Lower leg skin (tissue), 3 donors: ENCODE results near the gene ANO2.

Experiments
- POLR2A ChIP-seq, 2 donors: fragments of 450-650 bp; IDR thresholded peaks; one replicate each; pipeline ENCODE4 v1.6.1; 2016 to 2017; ENCODE audit warnings: antibody characterized with exemption in 2 of 2, mild to moderate bottlenecking in 1 of 2, moderate library complexity in 1 of 2
- TF ChIP-seq, protein P1 (sequence below), 3 donors: fragments of 450-650 bp; IDR thresholded peaks; one replicate each; pipeline ENCODE4 v1.5.1; 2016; ENCODE audit warnings: antibody characterized with exemption in 3 of 3, mild to moderate bottlenecking in 3 of 3, moderate library complexity in 2 of 3

DNA sequence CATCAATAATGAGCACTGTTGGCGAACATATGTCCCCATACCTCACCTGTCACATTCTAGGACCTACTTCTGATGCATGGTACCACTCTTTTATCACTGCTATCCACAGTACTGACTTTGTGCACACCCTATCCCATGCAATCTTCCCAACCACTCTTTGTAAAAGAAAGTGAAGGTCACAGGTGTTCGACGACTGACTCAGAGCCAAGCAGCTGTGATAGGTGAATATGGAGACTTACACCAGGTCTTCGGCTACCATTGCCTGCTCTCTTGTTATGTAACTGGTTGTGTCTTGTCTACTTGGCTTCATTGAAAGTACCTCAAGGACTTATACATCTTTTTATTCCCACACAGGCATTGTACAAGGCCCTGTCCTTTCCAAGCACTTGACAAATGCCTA is 169.0 kb downstream of the ANO2 start:
- TF ChIP-seq, protein P1, sequence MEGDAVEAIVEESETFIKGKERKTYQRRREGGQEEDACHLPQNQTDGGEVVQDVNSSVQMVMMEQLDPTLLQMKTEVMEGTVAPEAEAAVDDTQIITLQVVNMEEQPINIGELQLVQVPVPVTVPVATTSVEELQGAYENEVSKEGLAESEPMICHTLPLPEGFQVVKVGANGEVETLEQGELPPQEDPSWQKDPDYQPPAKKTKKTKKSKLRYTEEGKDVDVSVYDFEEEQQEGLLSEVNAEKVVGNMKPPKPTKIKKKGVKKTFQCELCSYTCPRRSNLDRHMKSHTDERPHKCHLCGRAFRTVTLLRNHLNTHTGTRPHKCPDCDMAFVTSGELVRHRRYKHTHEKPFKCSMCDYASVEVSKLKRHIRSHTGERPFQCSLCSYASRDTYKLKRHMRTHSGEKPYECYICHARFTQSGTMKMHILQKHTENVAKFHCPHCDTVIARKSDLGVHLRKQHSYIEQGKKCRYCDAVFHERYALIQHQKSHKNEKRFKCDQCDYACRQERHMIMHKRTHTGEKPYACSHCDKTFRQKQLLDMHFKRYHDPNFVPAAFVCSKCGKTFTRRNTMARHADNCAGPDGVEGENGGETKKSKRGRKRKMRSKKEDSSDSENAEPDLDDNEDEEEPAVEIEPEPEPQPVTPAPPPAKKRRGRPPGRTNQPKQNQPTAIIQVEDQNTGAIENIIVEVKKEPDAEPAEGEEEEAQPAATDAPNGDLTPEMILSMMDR (IDR thresholded peaks at IDR 0.05): no peak
- TF ChIP-seq POLR2A (IDR thresholded peaks at IDR 0.05): no peak
